CD14-positive monocyte (primary cell): ENCODE measurements around the gene STK32C. TPM values are rescaled to one million over a fixed set of nuclear protein-coding genes. Genes with fewer than 3 reads are reported as not detected.

Experiments
- DNase-seq, 3 donors: peaks; one replicate each; pipeline ENCODE4 v3.0.0-alpha.2; 2011 to 2022
- H2AFZ ChIP-seq: 2 replicates; pipeline ENCODE4 v1.6.0; 2012; ENCODE audit warnings: mild to moderate bottlenecking, low read depth, low read length, inconsistent platforms; ENCODE audit not compliant: insufficient read depth, poor library complexity, severe bottlenecking
- H3K27ac ChIP-seq, 2 donors: 1 replicate in 1 of 2; 2 replicates in 1 of 2; pipeline ENCODE4 v1.5.1; 2012 to 2013; ENCODE audit warnings: low read length in 2 of 2, control low read depth in 1 of 2, inconsistent platforms in 1 of 2, low read depth in 1 of 2, mild to moderate bottlenecking in 1 of 2
- H3K27me3 ChIP-seq, 2 donors: one replicate each; pipeline versions ENCODE4 v1.6.0 to v1.6.1; 2011 to 2013; ENCODE audit warnings: low read length in 2 of 2; ENCODE audit not compliant: control insufficient read depth in 2 of 2, insufficient read depth in 2 of 2
- H3K36me3 ChIP-seq, 2 donors: replicated peaks in 1 of 2; 1 replicate in 1 of 2; 2 replicates in 1 of 2; pipeline versions ENCODE4 v1.5.1 to v1.6.1; 2012 to 2013; ENCODE audit warnings: low read length in 2 of 2, control low read depth in 1 of 2, inconsistent platforms in 1 of 2, mild to moderate bottlenecking in 1 of 2; ENCODE audit not compliant: insufficient read depth in 2 of 2, control insufficient read depth in 1 of 2
- H3K4me1 ChIP-seq, 2 donors: 1 replicate in 1 of 2; 2 replicates in 1 of 2; pipeline versions ENCODE4 v1.5.1 to v1.6.1; 2012 to 2013; ENCODE audit warnings: low read length in 2 of 2, control low read depth in 1 of 2, inconsistent platforms in 1 of 2, mild to moderate bottlenecking in 1 of 2, moderate library complexity in 1 of 2; ENCODE audit not compliant: insufficient read depth in 2 of 2, control insufficient read depth in 1 of 2
- H3K4me2 ChIP-seq: replicated peaks from 2 replicates; pipeline ENCODE3; 2012; ENCODE audit warnings: low read length, moderate library complexity, mild to moderate bottlenecking; ENCODE audit not compliant: poor library complexity, severe bottlenecking; ENCODE audit errors: extremely low read depth
- H3K4me3 ChIP-seq, 3 experiments: fragments of 200-600 bp in 1 of 3; sonication (generic) in 1 of 3; replicated peaks in 1 of 3; 1 replicate in 2 of 3; 2 replicates in 1 of 3; pipeline ENCODE4 v1.5.1; 2011 to 2013; ENCODE audit warnings: low read length in 3 of 3, mild to moderate bottlenecking in 3 of 3, control low read depth in 2 of 3, low read depth in 2 of 3, inconsistent platforms in 1 of 3, moderate library complexity in 1 of 3
- H3K79me2 ChIP-seq: 2 replicates; pipeline ENCODE4 v1.6.0; 2012; ENCODE audit warnings: mild to moderate bottlenecking, control low read depth, inconsistent platforms, low read length, moderate library complexity; ENCODE audit not compliant: insufficient read depth
- H3K9ac ChIP-seq: 2 replicates; pipeline ENCODE4 v1.6.0; 2017; ENCODE audit warnings: low read length, mild to moderate bottlenecking; ENCODE audit not compliant: insufficient read depth, poor library complexity, severe bottlenecking
- H3K9me3 ChIP-seq, 2 donors: replicated peaks in 1 of 2; 1 replicate in 1 of 2; 2 replicates in 1 of 2; pipeline versions ENCODE4 v1.5.1 to v1.6.1; 2012 to 2013; ENCODE audit warnings: low read length in 2 of 2, control low read depth in 1 of 2; ENCODE audit not compliant: control insufficient read depth in 1 of 2, insufficient read depth in 1 of 2
- H4K20me1 ChIP-seq: 2 replicates; pipeline ENCODE4 v1.6.0; 2012; ENCODE audit warnings: mild to moderate bottlenecking, low read length, control low read depth, moderate library complexity; ENCODE audit not compliant: insufficient read depth
- H3K27ac Mint-ChIP-seq, 7 donors: one replicate each; pipeline ENCODE4 v1.8.0; 2020; ENCODE audit warnings: mild to moderate bottlenecking in 7 of 7, mixed read lengths in 7 of 7, moderate library complexity in 6 of 7, inconsistent platforms in 2 of 7
- H3K27me3 Mint-ChIP-seq, 3 donors: one replicate each; pipeline ENCODE4 v1.8.0; 2021 to 2022; ENCODE audit warnings: low read depth in 3 of 3, mild to moderate bottlenecking in 3 of 3, mixed read lengths in 3 of 3, moderate library complexity in 3 of 3, inconsistent platforms in 1 of 3
- H3K36me3 Mint-ChIP-seq, 2 donors: one replicate each; pipeline ENCODE4 v1.8.0; 2020; ENCODE audit warnings: mixed read lengths in 2 of 2, inconsistent platforms in 1 of 2, mild to moderate bottlenecking in 1 of 2
- H3K4me1 Mint-ChIP-seq: one replicate; pipeline ENCODE4 v1.8.0; 2020; ENCODE audit warnings: mild to moderate bottlenecking, mixed read lengths
- H3K4me3 Mint-ChIP-seq, 2 donors: one replicate each; pipeline ENCODE4 v1.8.0; 2020; ENCODE audit warnings: mild to moderate bottlenecking in 2 of 2, mixed read lengths in 2 of 2, moderate library complexity in 1 of 2
- H3K9me3 Mint-ChIP-seq, 7 donors: one replicate each; pipeline ENCODE4 v1.8.0; 2020 to 2022; ENCODE audit warnings: mixed read lengths in 7 of 7, mild to moderate bottlenecking in 6 of 7, moderate library complexity in 6 of 7, inconsistent platforms in 2 of 7
- CTCF ChIP-seq: fragments of 200-600 bp; IDR thresholded peaks from one replicate; pipeline ENCODE4 v1.8.0; 2022; ENCODE audit warnings: antibody characterized with exemption, mild to moderate bottlenecking
- WGBS: methylation state at CpG from one replicate; pipeline ENCODE4 v1.1.5; 2013; ENCODE audit warnings: missing lambda C conversion rate; ENCODE audit not compliant: insufficient coverage; 5-methylcytosine and 5-hydroxymethylcytosine counted together
- intact Hi-C, 2 donors: fragments of 100-400 bp; cut with micrococcal nuclease; formaldehyde crosslinking; loops; one replicate each; pipeline versions ENCODE4 v1.15.0 to v1.15.1; 2023
- polyA plus RNA-seq, 3 donors: library from polyadenylated mRNA; depleted of rRNA in 1 of 3; unstranded in 2 of 3; stranded (reverse) in 1 of 3; fragments of 300-500 nt in 2 of 3; fragments of >200 nt in 1 of 3; fragmentation: Illumina TruSeq in 2 of 3; gene quantifications; 1 replicate in 2 of 3; 2 replicates in 1 of 3; pipeline ENCODE4 v1.2.3, GENCODE V29; 2012 to 2021

STK32C gene
- polyA plus RNA-seq, 3 donors: 13.6 to 22.8 (median 18.4) TPM

GRCh38 chr10:132303361-132304115 lies 4.2 kb downstream of the STK32C start:
- Histone ChIP-seq H3K79me2 (peaks cover 15% of the 10 kb centered on the region), H3K9me3 (no peaks in the 10 kb centered on the region), H3K27me3 (peaks cover 4 to 20% of the 10 kb centered on the region in 2 donors), H3K4me3 (no peak overlapping the region), H3K27ac (no peak overlapping the region), H4K20me1 (peaks cover 79% of the 10 kb centered on the region), H2AFZ (no peak overlapping the region), H3K9ac (no peak overlapping the region), H3K4me2 (no peak overlapping the region), H3K4me1 (peaks cover 9 to 17% of the 10 kb centered on the region in 2 donors), H3K36me3 (no peaks in the 10 kb centered on the region)
- peaks cover 0 to 11% (median 5%) of the 10 kb centered on the region in 7 donors for H3K9me3 Mint-ChIP-seq
- H3K27ac Mint-ChIP-seq: peak overlapping the region in 1 of 7 donors; percentile 62
- H3K4me3 Mint-ChIP-seq: no peak overlapping the region
- intact Hi-C loops: loop anchor here (10.0 kb wide), 4 partner anchors 69 to 1071 kb away; partner anchors contain the start of genes ECHS1 (in 1 of the 2), INPP5A (in 1 of the 2) and PAOX (in 1 of the 2)
- 94% methylated on average over 13 of the region's 21 CpGs for WGBS
- peaks cover 22% of the 10 kb centered on the region for H3K4me1 Mint-ChIP-seq
- DNase-seq: no peak
- peaks cover 12 to 14% of the 10 kb centered on the region in 2 donors for H3K36me3 Mint-ChIP-seq
- H3K27me3 Mint-ChIP-seq: peaks cover 16 to 29% (median 19%) of the 10 kb centered on the region in 3 donors
- TF ChIP-seq CTCF: no peak

GRCh38 chr10:132302421-132303310 lies 5.1 kb downstream of the STK32C start:
- Histone ChIP-seq H3K4me1 (peaks cover 9 to 13% of the 10 kb centered on the region in 2 donors), H3K4me2 (no peak overlapping the region), H2AFZ (no peak overlapping the region), H3K27ac (no peak overlapping the region), H3K79me2 (peaks cover 15% of the 10 kb centered on the region), H4K20me1 (peaks cover 86% of the 10 kb centered on the region), H3K9ac (no peak overlapping the region), H3K36me3 (no peaks in the 10 kb centered on the region), H3K9me3 (no peaks in the 10 kb centered on the region), H3K27me3 (peaks cover 4 to 20% of the 10 kb centered on the region in 2 donors), H3K4me3 (no peak overlapping the region)
- no peak for DNase-seq
- Mint-ChIP-seq H3K36me3 (peaks cover 12 to 14% of the 10 kb centered on the region in 2 donors), H3K27me3 (peaks cover 16 to 32% (median 21%) of the 10 kb centered on the region in 3 donors), H3K9me3 (peaks cover 0 to 11% (median 5%) of the 10 kb centered on the region in 7 donors), H3K4me3 (no peak overlapping the region), H3K27ac (no peak overlapping the region), H3K4me1 (peaks cover 26% of the 10 kb centered on the region)
- intact Hi-C loops: loop anchor here (10.0 kb wide), 4 partner anchors 68 to 1072 kb away; partner anchors contain the start of genes ECHS1 (in 1 of the 2), INPP5A (in 1 of the 2) and PAOX (in 1 of the 2)
- 96% methylated on average over 20 of the region's 29 CpGs for WGBS
- TF ChIP-seq CTCF: no peak
